T-helper 1 cell treated with Interleukin-12 subunit alpha and Interleukin-12 subunit beta and Interleukin-4 antibody, amounts not matched to agents 30 μg/mL and 1 μg/mL, for 36 hours (primary cell): ENCODE data around the gene XPO6.

ENCODE experiments used
- H3K27ac Mint-ChIP-seq: one replicate; pipeline ENCODE4 v1.8.0; 2021; ENCODE audit warnings: mild to moderate bottlenecking, mixed read lengths
- H3K27me3 Mint-ChIP-seq: one replicate; pipeline ENCODE4 v1.8.0; 2021; ENCODE audit warnings: low read depth, mixed read lengths
- H3K36me3 Mint-ChIP-seq: one replicate; pipeline ENCODE4 v1.8.0; 2021; ENCODE audit warnings: low read depth, mixed read lengths
- H3K4me1 Mint-ChIP-seq: one replicate; pipeline ENCODE4 v1.8.0; 2021; ENCODE audit warnings: low read depth, mixed read lengths
- H3K4me3 Mint-ChIP-seq: one replicate; pipeline ENCODE4 v1.8.0; 2021; ENCODE audit warnings: mild to moderate bottlenecking, moderate library complexity, mixed read lengths
- H3K9me3 Mint-ChIP-seq: one replicate; pipeline ENCODE4 v1.8.0; 2021; ENCODE audit warnings: mixed read lengths

XPO6 gene

DNA sequence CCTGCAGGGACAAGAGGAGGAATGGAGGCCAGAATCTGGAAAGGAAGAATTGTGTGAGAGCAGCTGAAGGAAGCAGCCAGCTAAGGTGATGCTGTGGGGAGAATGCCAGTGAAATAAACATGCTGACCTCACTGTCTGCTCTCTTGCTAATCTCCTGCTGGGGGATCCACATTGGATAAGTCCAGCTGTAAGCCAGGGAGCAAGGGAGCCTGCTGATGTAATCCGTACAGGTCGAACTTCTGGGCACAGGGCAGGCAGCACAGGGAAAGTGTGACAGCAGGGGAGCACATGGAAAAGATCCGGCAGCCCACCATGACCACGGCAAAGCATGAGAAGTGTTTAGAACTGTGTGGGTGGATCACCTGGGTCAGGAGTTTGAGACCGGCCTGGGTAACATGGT is 7.5 kb upstream of the XPO6 start:
- Mint-ChIP-seq H3K4me3 (no peak overlapping the region), H3K27ac (no peak overlapping the region), H3K9me3 (no peaks in the 10 kb centered on the region), H3K36me3 (no peaks in the 10 kb centered on the region), H3K27me3 (no peaks in the 10 kb centered on the region), H3K4me1 (no peaks in the 10 kb centered on the region)

DNA sequence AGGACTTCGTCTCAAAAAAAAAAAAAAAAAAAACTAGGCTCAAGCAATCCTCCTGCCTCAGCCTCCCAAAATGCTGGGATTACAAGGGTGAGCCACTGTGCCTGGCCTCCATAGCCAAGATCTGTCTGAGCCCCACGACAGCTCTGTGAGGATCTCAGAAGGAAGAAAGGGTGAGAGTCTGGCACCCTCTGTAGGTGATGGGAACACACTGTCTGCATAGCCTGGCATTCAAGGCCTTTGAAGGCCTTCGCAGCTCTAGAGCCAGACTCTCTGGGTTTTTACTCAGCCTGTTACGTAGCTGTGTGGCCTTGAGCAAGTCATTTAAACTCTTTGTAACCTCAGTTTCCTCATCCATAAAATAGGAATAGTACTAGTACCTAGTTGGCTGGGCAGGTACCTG is 6.3 kb upstream of the XPO6 start:
- H3K9me3 Mint-ChIP-seq = no peaks in the 10 kb centered on the region
- H3K4me1 Mint-ChIP-seq = peaks cover 2% of the 10 kb centered on the region
- H3K27me3 Mint-ChIP-seq = no peaks in the 10 kb centered on the region
- H3K4me3 Mint-ChIP-seq = no peak overlapping the region
- H3K36me3 Mint-ChIP-seq = no peaks in the 10 kb centered on the region
- no peak overlapping the region for H3K27ac Mint-ChIP-seq

DNA sequence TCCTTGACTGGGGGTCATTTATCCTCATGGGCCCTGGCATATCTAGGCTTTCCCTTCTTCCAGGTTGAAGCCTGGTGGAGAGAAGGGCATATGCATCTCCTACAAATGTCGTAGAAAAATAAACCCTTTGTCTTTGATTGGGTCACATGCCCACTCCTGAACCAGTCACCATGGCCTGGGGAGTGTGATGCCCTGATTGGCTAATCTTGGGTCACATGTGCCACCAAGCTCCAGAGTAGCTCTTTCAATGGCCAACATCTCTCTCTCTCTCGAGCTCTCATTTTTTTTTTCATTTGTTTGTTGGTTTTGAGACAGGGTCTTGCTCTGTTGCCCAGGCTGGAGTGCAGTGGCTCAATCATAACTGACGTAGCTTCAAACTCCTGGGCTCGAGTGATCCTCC is 5.6 kb upstream of the XPO6 start:
- no peaks in the 10 kb centered on the region for H3K36me3 Mint-ChIP-seq
- peaks cover 2% of the 10 kb centered on the region for H3K4me1 Mint-ChIP-seq
- no peaks in the 10 kb centered on the region for H3K27me3 Mint-ChIP-seq
- H3K27ac Mint-ChIP-seq = no peak overlapping the region
- H3K4me3 Mint-ChIP-seq = no peak overlapping the region
- H3K9me3 Mint-ChIP-seq = no peaks in the 10 kb centered on the region

DNA sequence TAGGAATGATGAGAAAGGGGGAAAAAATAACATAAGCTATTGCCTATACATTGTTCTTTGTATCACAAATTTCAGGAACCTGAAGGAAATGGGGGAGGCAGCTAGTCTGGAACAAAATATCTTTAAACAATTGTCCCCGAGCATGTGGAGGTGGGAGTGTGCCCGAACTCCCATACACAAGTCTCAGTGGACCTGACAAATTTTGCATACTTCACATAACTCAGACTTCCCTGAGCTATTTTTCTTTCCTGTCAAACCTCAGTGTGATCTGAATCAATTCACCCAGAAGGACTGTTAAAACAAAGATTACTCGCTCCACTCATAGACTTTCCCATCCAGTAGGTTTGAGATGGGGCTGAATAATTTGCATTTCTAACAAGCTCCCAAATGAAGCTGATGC is 1.6 kb upstream of the XPO6 start:
- peaks cover 12% of the 10 kb centered on the region for H3K36me3 Mint-ChIP-seq
- no peak overlapping the region for H3K27ac Mint-ChIP-seq
- no peaks in the 10 kb centered on the region for H3K27me3 Mint-ChIP-seq
- no peak overlapping the region for H3K4me3 Mint-ChIP-seq
- H3K4me1 Mint-ChIP-seq = peaks cover 19% of the 10 kb centered on the region
- H3K9me3 Mint-ChIP-seq = peaks cover 4% of the 10 kb centered on the region

DNA sequence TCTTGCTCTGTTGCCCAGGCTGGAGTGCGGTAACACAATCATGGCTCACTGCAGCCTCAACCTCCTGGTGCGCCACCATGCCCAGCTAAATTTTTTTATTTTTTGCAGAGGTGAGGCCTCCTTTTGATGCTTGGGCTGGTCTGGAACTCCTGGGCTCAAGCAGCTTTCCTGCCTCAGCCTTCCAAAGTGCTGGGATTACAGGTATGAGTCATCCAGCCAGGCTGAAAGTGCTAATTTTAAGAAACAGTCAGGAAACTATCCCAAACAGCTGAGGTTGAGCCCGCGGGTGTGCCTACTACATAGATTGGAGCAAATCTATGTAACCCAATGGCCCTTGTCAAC is 738 bp upstream of the XPO6 start:
- Mint-ChIP-seq H3K9me3 (peaks cover 4% of the 10 kb centered on the region), H3K27ac (peak overlapping the region; percentile 99), H3K36me3 (peaks cover 16% of the 10 kb centered on the region), H3K4me1 (peaks cover 24% of the 10 kb centered on the region), H3K4me3 (peak overlapping the region; percentile 94), H3K27me3 (no peaks in the 10 kb centered on the region)

DNA sequence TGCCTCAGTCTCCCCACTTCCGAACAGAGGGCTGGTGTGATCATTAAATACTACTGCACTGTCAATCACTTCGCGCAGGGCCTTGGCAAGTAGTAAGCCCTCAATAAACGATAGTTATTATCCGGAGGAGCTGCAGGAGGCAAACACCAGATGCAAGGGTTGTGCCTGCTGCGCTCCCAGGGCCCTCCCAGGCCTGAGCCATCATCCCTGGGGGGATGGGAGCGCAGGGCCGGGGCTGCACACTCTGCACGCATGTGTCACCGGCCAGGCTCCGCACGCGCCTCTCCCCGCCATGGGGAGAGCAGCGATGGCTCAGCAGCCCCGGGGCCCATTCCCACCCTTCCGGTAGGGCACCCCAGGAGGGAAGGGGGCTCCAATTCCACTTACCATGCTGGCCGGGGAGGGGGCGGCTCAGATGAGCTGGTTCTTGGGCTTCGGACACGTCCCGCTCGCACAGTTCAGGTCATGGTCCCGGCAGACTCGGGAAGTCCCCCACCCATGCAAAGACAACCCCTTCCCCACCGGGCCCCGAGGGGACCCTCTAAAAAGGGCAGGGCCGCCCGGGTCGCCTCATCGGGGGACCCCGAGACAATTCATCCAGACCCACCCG is 681 bp downstream of the XPO6 start:
- Mint-ChIP-seq H3K4me3 (peak overlapping the region; percentile 84), H3K9me3 (peaks cover 4% of the 10 kb centered on the region)

DNA sequence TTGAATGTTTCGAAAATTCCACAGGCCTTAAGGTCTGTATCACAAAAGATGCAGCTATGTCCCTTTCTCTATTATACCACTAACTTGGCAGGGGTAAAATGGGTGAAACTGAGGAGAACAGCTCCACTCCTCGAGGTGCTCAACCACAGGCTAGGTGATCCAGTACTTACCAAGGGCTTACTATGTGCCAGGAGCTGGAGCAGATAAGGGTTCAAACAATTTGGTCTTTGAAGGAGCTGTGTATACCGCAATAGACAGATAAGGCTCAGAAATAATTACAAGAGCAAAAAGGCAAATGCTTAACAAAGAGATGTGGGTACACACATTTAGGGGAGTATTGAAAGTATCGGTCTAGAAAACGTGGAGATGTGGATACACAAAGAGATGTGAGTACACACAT is 1.5 kb downstream of the XPO6 start:
- peak overlapping the region; percentile 84 for H3K4me3 Mint-ChIP-seq
- no peaks in the 10 kb centered on the region for H3K27me3 Mint-ChIP-seq
- peaks cover 24% of the 10 kb centered on the region for H3K36me3 Mint-ChIP-seq
- peaks cover 4% of the 10 kb centered on the region for H3K9me3 Mint-ChIP-seq
- H3K4me1 Mint-ChIP-seq = peaks cover 26% of the 10 kb centered on the region
- H3K27ac Mint-ChIP-seq = peak overlapping the region; percentile 60

More for the DNA sequence above, 681 bp downstream of the XPO6 start:
- no peaks in the 10 kb centered on the region for H3K27me3 Mint-ChIP-seq
- H3K27ac Mint-ChIP-seq = peak overlapping the region; percentile 60
- peaks cover 26% of the 10 kb centered on the region for H3K4me1 Mint-ChIP-seq
- H3K36me3 Mint-ChIP-seq = peaks cover 22% of the 10 kb centered on the region

DNA sequence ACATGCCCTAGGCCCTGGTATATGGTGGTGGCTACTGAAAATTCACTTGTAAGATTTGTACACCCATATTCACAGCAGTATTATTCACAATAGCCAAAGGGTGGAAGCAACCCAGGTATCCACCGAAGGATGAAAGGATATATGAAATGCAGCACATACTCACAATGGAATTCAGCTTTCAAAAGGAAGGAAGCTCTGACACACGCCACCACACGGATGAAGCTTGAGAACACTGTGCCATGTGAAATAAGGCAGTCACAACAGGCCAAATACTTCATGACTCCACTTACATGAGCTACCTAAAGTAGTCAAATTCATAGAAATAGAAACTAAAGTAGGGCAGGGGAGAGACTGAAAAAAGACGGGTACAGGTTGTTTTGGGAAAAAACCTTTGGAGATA is 2.9 kb downstream of the XPO6 start:
- Mint-ChIP-seq H3K4me3 (peak overlapping the region; percentile 90), H3K36me3 (peaks cover 24% of the 10 kb centered on the region), H3K9me3 (peaks cover 4% of the 10 kb centered on the region), H3K27me3 (no peaks in the 10 kb centered on the region), H3K27ac (peak overlapping the region; percentile 85), H3K4me1 (peaks cover 26% of the 10 kb centered on the region)

DNA sequence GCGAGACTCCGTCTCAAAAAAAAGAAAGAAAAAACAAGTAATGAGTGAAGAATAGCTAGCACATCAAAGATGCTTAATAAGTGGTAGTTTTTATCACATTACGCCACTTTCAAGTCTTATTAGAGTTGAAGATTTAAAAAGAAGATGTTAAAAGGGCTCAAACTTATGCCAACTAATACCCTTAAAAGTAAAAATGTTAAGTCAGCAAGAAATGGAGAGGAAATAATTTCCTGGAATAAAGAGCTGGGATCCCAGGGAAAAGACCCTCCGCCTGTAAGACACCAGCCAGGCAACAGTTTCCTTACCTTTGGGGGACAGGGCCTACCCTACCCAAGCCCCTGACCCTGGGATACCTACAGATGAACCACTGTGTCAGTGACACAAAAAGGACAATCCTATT is 3.6 kb downstream of the XPO6 start:
- peaks cover 24% of the 10 kb centered on the region for H3K36me3 Mint-ChIP-seq
- H3K9me3 Mint-ChIP-seq = peaks cover 4% of the 10 kb centered on the region
- H3K4me1 Mint-ChIP-seq = peaks cover 25% of the 10 kb centered on the region
- no peak overlapping the region for H3K4me3 Mint-ChIP-seq
- H3K27me3 Mint-ChIP-seq = no peaks in the 10 kb centered on the region
- H3K27ac Mint-ChIP-seq = no peak overlapping the region

DNA sequence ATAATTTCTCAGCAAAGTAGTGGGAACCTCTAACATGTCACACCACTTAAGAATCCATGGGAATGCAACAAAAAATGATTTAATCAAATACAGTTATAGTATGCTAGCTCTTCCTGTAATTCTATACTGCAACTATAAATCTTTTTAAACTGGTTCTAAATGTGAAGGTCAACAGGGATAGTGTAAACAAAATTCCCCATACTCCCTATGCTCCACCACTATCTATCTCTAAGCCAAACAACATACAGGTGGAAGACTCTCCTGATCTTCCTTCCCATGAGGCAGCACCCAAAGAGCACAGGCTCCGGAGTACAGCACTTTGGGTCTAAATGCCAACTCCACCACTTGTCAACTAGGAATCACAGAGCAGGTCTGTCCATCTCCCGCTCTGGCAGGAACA is 4.4 kb downstream of the XPO6 start:
- peak overlapping the region; percentile 5 for H3K27ac Mint-ChIP-seq
- no peaks in the 10 kb centered on the region for H3K27me3 Mint-ChIP-seq
- H3K4me3 Mint-ChIP-seq = no peak overlapping the region
- peaks cover 4% of the 10 kb centered on the region for H3K9me3 Mint-ChIP-seq
- H3K36me3 Mint-ChIP-seq = peaks cover 28% of the 10 kb centered on the region
- H3K4me1 Mint-ChIP-seq = peaks cover 30% of the 10 kb centered on the region

DNA sequence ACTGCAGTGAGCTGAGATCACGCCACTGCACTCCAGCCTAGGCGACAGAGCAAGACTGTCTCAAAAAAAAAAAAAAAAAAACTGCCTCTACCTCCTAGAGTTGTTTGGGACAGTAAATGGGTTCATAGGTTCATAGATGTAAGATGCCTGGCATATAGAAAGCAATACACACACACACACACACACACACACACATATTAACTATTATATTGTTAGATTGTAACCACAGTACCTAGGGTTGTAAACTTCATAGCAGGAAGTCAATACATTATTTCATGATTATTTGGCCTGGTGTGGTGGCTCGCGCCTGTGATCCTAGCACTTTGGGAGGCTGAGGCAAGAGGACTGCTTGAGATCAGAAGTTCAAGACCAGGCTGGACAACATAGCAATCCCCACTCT is 5.8 kb downstream of the XPO6 start:
- H3K27ac Mint-ChIP-seq = no peak overlapping the region
- no peaks in the 10 kb centered on the region for H3K27me3 Mint-ChIP-seq
- H3K4me1 Mint-ChIP-seq = peaks cover 39% of the 10 kb centered on the region
- H3K4me3 Mint-ChIP-seq = no peak overlapping the region
- H3K36me3 Mint-ChIP-seq = peaks cover 39% of the 10 kb centered on the region
- H3K9me3 Mint-ChIP-seq = no peaks in the 10 kb centered on the region

DNA sequence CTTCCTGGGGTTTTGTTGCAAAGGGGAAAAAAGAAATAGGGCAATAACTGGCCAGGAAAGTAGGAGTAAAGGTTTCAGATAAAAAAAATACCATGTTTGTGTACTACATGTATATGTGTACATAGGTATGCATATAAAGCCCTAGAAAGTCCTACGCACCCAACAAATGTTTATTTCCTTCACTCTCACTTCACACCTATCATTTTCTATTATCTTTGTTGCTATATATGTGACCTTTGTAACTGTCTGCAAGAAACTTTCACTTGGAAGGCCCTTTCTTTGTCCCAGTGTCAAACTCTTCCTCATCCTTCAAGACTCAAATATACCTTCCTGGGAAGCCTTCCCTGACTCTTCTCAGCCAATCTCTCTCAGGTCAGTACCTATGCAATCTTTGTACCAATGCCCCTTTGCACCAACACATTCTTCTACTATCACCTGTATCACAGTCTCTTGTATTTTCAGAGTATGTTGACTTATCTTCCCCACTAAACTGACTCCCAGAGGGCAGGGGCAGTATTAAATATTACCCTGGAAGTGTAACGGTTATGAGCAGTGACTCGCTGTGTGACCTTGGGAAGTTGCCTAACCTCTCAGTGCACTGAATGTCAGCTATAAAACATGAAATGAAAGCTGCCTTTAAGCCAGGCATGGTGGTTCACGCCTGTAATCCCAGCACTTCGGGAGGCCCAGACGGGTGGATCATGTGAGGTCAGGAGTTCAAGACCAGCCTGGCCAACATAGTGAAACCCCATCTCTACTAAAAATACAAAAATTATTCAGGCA is 6.5 kb downstream of the XPO6 start:
- Mint-ChIP-seq H3K4me1 (peaks cover 42% of the 10 kb centered on the region), H3K36me3 (peaks cover 41% of the 10 kb centered on the region)

DNA sequence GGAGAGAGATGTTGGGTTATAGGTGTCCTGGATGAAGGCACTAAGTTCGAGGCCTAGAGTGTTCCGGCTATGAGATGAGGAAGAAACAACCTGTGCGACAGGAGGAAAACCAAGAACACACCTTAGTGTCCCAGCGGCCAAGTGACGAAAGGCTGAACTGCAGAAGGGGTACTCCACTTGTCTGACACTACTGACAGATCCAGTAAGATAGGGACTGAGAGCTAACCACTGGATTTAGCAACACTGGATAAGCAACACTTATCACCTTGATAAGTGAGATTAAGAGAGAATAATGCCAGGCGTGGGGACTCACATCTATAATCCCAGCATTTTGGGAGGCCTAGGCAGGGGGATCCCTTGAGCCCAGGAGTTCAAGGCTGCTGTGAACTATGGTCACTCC is 7.1 kb downstream of the XPO6 start:
- Mint-ChIP-seq H3K36me3 (peaks cover 44% of the 10 kb centered on the region), H3K4me1 (peaks cover 40% of the 10 kb centered on the region), H3K4me3 (no peak overlapping the region)

More for the DNA sequence above, 6.5 kb downstream of the XPO6 start:
- Mint-ChIP-seq H3K4me3 (no peak overlapping the region), H3K27me3 (no peaks in the 10 kb centered on the region), H3K27ac (no peak overlapping the region), H3K9me3 (no peaks in the 10 kb centered on the region)

DNA sequence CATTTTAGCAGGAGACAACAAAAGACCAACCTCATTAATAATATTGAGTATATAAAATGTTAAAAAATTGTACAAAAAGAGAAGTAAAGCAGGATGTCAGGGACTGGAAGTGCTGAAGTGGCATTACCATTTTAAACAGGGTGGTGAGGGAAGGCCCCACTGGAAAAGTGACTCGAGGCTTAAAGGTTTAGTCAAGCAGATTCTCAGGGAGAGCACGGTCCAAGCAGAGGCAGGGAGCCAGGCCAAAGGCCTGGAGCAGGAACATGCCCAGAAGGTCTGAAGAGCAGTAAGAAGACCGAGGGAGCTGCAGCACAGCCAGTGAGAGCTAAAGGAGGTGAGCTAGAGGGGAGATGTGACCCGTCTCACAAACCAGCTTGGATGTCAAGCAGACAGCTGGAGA is 7.6 kb downstream of the XPO6 start:
- Mint-ChIP-seq H3K27ac (no peak overlapping the region), H3K9me3 (no peaks in the 10 kb centered on the region), H3K27me3 (no peaks in the 10 kb centered on the region), H3K4me3 (no peak overlapping the region), H3K36me3 (peaks cover 44% of the 10 kb centered on the region), H3K4me1 (peaks cover 40% of the 10 kb centered on the region)

More for the DNA sequence above, 7.1 kb downstream of the XPO6 start:
- Mint-ChIP-seq H3K9me3 (no peaks in the 10 kb centered on the region), H3K27ac (no peak overlapping the region), H3K27me3 (no peaks in the 10 kb centered on the region)

DNA sequence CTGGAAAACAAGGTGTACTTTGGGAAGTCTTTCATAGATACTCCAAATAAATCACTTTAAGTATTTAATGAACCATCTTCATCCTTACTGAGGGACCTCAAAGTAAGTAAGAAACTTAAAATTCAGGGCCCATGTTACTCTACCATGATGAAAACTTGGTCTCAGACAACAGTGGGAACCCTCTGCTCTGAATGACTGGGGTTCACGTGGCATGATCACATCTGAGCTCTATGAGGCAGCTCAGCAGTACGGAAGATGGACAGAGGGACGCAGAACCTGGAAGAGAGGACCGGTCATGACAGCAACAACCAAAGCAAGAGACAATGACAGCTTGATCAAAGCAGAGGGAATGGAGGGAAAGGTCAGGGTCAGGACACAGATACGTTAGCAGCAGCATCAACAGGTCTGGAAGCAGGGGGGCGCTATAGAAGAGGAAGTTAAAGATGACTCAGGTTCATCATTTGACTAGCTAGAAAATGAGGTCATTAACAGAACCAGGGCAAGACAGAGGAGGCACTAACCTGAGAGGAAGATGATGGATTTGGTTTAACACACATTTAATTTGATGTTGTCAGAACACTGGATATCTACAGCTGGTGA is 9.5 kb downstream of the XPO6 start:
- Mint-ChIP-seq H3K4me3 (peak overlapping the region; percentile 23), H3K36me3 (peaks cover 31% of the 10 kb centered on the region), H3K27ac (peak overlapping the region; percentile 86)

More for the DNA sequence above, 9.5 kb downstream of the XPO6 start:
- peaks cover 26% of the 10 kb centered on the region for H3K4me1 Mint-ChIP-seq
- no peaks in the 10 kb centered on the region for H3K27me3 Mint-ChIP-seq
- H3K9me3 Mint-ChIP-seq = no peaks in the 10 kb centered on the region
